ENCODE measurements around the gene FLNA. TPM values are rescaled to one million over a fixed set of nuclear protein-coding genes. Genes with fewer than 3 reads are reported as not detected.

FLNA gene
- total RNA-seq, 1 experiment from 2014 or later, result 920 TPM

DNA sequence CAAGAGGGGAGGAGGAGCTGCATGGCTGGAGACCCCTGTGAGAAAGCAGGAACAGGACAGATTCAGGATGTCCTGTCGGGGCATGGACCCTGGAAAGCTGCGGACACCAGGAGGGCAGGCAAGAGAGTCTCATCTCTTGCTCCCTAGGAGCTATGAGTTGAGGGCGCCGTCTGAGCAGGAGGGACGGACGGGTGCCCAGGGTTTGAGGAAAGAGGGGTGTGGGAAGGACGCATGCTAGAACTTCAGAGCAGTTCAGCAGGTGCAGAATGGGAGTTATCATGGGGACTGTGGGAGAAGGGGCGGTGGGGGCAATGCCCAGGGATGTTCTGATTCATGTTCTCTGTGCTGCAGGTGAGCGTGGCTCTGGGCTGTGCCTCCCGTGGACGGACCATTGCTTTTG is 54.0 kb downstream of the FLNA start:
- TF ChIP-seq, protein P1, sequence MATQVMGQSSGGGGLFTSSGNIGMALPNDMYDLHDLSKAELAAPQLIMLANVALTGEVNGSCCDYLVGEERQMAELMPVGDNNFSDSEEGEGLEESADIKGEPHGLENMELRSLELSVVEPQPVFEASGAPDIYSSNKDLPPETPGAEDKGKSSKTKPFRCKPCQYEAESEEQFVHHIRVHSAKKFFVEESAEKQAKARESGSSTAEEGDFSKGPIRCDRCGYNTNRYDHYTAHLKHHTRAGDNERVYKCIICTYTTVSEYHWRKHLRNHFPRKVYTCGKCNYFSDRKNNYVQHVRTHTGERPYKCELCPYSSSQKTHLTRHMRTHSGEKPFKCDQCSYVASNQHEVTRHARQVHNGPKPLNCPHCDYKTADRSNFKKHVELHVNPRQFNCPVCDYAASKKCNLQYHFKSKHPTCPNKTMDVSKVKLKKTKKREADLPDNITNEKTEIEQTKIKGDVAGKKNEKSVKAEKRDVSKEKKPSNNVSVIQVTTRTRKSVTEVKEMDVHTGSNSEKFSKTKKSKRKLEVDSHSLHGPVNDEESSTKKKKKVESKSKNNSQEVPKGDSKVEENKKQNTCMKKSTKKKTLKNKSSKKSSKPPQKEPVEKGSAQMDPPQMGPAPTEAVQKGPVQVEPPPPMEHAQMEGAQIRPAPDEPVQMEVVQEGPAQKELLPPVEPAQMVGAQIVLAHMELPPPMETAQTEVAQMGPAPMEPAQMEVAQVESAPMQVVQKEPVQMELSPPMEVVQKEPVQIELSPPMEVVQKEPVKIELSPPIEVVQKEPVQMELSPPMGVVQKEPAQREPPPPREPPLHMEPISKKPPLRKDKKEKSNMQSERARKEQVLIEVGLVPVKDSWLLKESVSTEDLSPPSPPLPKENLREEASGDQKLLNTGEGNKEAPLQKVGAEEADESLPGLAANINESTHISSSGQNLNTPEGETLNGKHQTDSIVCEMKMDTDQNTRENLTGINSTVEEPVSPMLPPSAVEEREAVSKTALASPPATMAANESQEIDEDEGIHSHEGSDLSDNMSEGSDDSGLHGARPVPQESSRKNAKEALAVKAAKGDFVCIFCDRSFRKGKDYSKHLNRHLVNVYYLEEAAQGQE (IDR thresholded peaks at IDR 0.05; ENCODE audit: insufficient read depth in 1 of 2, low read depth in 2 of 2, low read length in 1 of 2), result no peak
- TF ChIP-seq SIN3A (IDR thresholded peaks at IDR 0.05; ENCODE audit: borderline replicate concordance, insufficient read depth, low read depth, low read length) (no peak), TCF7L2 (IDR thresholded peaks at IDR 0.05; ENCODE audit: low read depth, low read length) (no peak)
- no TSS peak for BruUV-seq (replicated peaks)

DNA sequence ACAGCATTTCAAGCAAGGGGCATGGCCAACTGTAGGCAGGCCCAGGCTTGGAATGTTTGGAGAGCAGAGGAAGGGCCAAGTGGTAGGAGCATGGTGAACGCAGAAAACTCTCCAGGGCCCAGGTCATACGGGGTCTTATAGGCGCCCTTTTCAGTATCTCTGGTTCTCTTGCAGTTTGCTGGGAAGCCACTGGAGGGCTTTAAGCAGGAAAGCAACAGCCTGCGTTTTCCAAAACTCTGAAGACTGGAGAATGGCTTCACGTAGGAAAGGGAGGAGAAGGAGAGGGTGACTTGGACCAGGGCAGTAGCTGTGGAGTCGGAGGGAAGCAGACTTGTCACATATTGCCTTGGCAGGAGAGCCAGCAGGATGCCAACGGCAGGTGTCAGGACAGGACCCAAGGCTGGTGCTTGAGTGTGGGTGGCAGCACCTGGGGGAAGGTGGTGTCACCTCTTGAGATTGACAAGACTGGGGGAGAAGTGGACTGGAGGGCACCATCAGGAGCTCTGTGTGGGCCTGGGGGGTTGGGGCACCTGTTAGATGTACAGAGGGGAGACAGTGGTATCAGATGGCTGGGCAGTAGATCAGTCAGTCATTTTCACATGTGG is 56.9 kb downstream of the FLNA start:
- no peaks in the 10 kb centered on the region for H3K36me3 ChIP-seq (ENCODE audit: control insufficient read depth, insufficient read depth, low read length)
- CTCF ChIA-PET, result interaction anchor here (0.5 kb wide), 1 partner anchor 211 kb away, joined by 4 read pairs; no protein-coding TSS in a partner anchor
- no peak overlapping the region for H3K27ac ChIP-seq (ENCODE audit: low read length)
- in situ Hi-C loops (cut with HindIII; ENCODE audit: low pct_unique_long_range_greater_than_20kb, low sequenced_read_pairs) (no loop called here), intact Hi-C loops (cut with micrococcal nuclease; ENCODE audit: unreplicated experiment) (no loop called here)
- H3K9me3 ChIP-seq (ENCODE audit: control insufficient read depth, insufficient read depth, low read depth, low read length), result no peaks in the 10 kb centered on the region
- H3K4me3 ChIP-seq (ENCODE audit: low read depth in 2 of 2, low read length in 2 of 2), result no peak overlapping the region
- POLR2A ChIA-PET, result no interaction called here
- no peaks in the 10 kb centered on the region for H3K4me1 ChIP-seq (ENCODE audit: control insufficient read depth, insufficient read depth, low read length)
- TF ChIP-seq POLR2AphosphoS5 (IDR thresholded peaks at IDR 0.05; ENCODE audit: low read depth, low read length), result no peak
- TF ChIP-seq, protein P2, sequence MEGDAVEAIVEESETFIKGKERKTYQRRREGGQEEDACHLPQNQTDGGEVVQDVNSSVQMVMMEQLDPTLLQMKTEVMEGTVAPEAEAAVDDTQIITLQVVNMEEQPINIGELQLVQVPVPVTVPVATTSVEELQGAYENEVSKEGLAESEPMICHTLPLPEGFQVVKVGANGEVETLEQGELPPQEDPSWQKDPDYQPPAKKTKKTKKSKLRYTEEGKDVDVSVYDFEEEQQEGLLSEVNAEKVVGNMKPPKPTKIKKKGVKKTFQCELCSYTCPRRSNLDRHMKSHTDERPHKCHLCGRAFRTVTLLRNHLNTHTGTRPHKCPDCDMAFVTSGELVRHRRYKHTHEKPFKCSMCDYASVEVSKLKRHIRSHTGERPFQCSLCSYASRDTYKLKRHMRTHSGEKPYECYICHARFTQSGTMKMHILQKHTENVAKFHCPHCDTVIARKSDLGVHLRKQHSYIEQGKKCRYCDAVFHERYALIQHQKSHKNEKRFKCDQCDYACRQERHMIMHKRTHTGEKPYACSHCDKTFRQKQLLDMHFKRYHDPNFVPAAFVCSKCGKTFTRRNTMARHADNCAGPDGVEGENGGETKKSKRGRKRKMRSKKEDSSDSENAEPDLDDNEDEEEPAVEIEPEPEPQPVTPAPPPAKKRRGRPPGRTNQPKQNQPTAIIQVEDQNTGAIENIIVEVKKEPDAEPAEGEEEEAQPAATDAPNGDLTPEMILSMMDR (IDR thresholded peaks at IDR 0.05), result peak; percentile 77
- peak; percentile 78 for ATAC-seq
- H3K27me3 ChIP-seq (ENCODE audit: control insufficient read depth, insufficient read depth, low read length), result no peaks in the 10 kb centered on the region
- BruUV-seq (replicated peaks), result no TSS peak
- no peak for DNase-seq (ENCODE audit: low read depth, low spot score)

More for the DNA sequence above, 54.0 kb downstream of the FLNA start:
- H3K4me3 ChIP-seq (ENCODE audit: low read depth in 2 of 2, low read length in 2 of 2), result no peak overlapping the region
- no peaks in the 10 kb centered on the region for H3K4me1 ChIP-seq (ENCODE audit: control insufficient read depth, insufficient read depth, low read length)
- no peaks in the 10 kb centered on the region for H3K36me3 ChIP-seq (ENCODE audit: control insufficient read depth, insufficient read depth, low read length)
- H3K9me3 ChIP-seq (ENCODE audit: control insufficient read depth, insufficient read depth, low read depth, low read length), result no peaks in the 10 kb centered on the region
- H3K27ac ChIP-seq (ENCODE audit: low read length), result no peak overlapping the region
- 0 out of 2 replicates have a peak, but pooled peaks cover 3% of the 10 kb centered on the region for H3K27me3 ChIP-seq (ENCODE audit: control insufficient read depth, insufficient read depth, low read length)
- intact Hi-C loops (cut with micrococcal nuclease; ENCODE audit: unreplicated experiment), result no loop called here
- in situ Hi-C loops (cut with HindIII; ENCODE audit: low pct_unique_long_range_greater_than_20kb, low sequenced_read_pairs), result no loop called here
- no peak for DNase-seq (ENCODE audit: low read depth, low spot score)
- POLR2A ChIA-PET, result no interaction called here
- no peak for ATAC-seq
- CTCF ChIA-PET, result no interaction called here

DNA sequence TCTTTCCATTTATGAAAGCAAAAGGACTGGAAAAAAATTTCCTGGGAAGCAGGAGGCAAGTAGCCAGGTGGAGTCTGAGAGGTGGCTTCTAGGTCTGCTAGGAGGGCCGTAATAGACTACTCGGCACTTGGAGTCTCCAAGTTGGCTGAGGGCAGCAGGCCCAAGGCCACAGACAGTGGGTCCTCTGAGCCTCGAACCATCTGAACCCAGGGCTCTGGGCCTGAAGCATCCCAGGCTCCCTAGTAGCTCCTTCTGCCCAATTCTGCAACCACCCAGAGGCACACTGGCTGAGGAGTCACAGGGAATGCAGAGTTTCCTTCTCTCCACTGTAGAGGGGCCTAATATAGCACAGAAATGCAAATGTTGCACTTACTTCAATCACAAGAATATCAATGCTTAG is 59.0 kb downstream of the FLNA start:
- ChIA-PET CTCF (interaction anchor here (0.5 kb wide), 1 partner anchor 110 kb away, joined by 3 read pairs; no protein-coding TSS in a partner anchor), POLR2A (no interaction called here)
- Histone ChIP-seq H3K36me3 (ENCODE audit: control insufficient read depth, insufficient read depth, low read length) (no peaks in the 10 kb centered on the region), H3K27ac (ENCODE audit: low read length) (no peak overlapping the region), H3K9me3 (ENCODE audit: control insufficient read depth, insufficient read depth, low read depth, low read length) (no peaks in the 10 kb centered on the region), H3K4me1 (ENCODE audit: control insufficient read depth, insufficient read depth, low read length) (no peaks in the 10 kb centered on the region), H3K4me3 (ENCODE audit: low read depth in 2 of 2, low read length in 2 of 2) (no peak overlapping the region), H3K27me3 (ENCODE audit: control insufficient read depth, insufficient read depth, low read length) (no peaks in the 10 kb centered on the region)
- intact Hi-C loops (cut with micrococcal nuclease; ENCODE audit: unreplicated experiment) (no loop called here), in situ Hi-C loops (cut with HindIII; ENCODE audit: low pct_unique_long_range_greater_than_20kb, low sequenced_read_pairs) (no loop called here)
- no peak for DNase-seq (ENCODE audit: low read depth, low spot score)
- no TSS peak for BruUV-seq (replicated peaks)
- TF ChIP-seq TCF7L2 (IDR thresholded peaks at IDR 0.05; ENCODE audit: low read depth, low read length) (no peak), SIN3A (IDR thresholded peaks at IDR 0.05; ENCODE audit: borderline replicate concordance, insufficient read depth, low read depth, low read length) (no peak), POLR2AphosphoS5 (IDR thresholded peaks at IDR 0.05; ENCODE audit: low read depth, low read length) (no peak)
- TF ChIP-seq, protein P1 (IDR thresholded peaks at IDR 0.05; ENCODE audit: insufficient read depth in 1 of 2, low read depth in 2 of 2, low read length in 1 of 2), result no peak
- TF ChIP-seq, protein P2 (IDR thresholded peaks at IDR 0.05), result no peak
- no peak for ATAC-seq
